Measurements from ENCODE around the gene ENKUR. TPM values are rescaled to one million over a fixed set of nuclear protein-coding genes. Genes with fewer than 3 reads are reported as not detected.

The ENKUR gene
- total RNA-seq, 6 experiments from 2014 or later, result 0.14 to 0.33 (median 0.23) TPM; not detected in 1

DNA sequence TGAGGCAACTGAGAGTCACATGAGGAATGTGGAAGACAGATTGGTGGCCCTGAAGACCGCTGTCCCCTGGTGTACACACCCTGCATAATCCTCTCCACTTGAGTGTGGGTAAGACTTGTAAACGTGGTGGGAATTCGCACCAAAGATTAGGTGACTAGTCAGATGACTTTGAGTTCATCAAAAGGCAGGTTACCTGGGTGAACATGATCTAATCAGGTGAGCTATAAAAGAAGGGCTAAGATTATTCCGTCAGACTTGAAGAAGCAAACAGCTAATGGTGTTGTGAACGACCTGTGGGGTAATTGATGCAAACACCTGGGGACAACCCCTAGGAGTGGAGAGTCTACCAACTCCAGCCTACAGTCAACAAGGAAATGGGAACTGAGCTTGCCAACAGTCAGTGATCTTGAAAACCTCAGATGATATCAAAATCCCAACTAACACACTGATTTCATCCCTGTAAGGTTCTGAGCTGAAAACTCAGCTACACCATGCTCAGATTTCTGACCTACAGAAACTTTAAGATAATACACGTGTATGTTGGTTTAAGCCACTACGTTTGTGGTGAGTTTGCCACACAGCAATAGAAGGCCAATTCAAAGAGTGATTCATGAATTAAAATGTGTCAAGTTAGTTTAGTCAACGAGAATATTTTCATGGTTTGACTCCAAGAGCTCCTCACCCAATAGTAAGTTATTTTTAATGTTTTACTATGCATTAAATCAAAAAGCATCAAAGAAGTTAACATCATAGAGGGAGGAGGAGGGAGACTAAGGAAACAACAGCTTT lies 80.3 kb downstream of the ENKUR start:
- no peak overlapping the region for H3K27ac Mint-ChIP-seq

More for the DNA sequence above, 80.3 kb downstream of the ENKUR start:
- no peak for DNase-seq
- H3K4me3 Mint-ChIP-seq, result no peak overlapping the region
- H3K27me3 Mint-ChIP-seq (ENCODE audit: insufficient read depth), result no peaks in the 10 kb centered on the region
- H3K4me1 Mint-ChIP-seq (ENCODE audit: low read depth), result no peaks in the 10 kb centered on the region; the same call in 1 of the 2 replicates
- no peaks in the 10 kb centered on the region for H3K9me3 Mint-ChIP-seq
- TF ChIP-seq, protein P1, sequence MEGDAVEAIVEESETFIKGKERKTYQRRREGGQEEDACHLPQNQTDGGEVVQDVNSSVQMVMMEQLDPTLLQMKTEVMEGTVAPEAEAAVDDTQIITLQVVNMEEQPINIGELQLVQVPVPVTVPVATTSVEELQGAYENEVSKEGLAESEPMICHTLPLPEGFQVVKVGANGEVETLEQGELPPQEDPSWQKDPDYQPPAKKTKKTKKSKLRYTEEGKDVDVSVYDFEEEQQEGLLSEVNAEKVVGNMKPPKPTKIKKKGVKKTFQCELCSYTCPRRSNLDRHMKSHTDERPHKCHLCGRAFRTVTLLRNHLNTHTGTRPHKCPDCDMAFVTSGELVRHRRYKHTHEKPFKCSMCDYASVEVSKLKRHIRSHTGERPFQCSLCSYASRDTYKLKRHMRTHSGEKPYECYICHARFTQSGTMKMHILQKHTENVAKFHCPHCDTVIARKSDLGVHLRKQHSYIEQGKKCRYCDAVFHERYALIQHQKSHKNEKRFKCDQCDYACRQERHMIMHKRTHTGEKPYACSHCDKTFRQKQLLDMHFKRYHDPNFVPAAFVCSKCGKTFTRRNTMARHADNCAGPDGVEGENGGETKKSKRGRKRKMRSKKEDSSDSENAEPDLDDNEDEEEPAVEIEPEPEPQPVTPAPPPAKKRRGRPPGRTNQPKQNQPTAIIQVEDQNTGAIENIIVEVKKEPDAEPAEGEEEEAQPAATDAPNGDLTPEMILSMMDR (IDR thresholded peaks at IDR 0.05), result no peak
- peaks cover 20% of the 10 kb centered on the region for H3K36me3 Mint-ChIP-seq (ENCODE audit: low read depth)

Other genes with a start within 250 kb of the ENKUR start
- 10 to 100 TPM; 16.2 to 32.6 (median 29.0) TPM for gene PRTFDC1, start 63.6 kb downstream of the ENKUR start, total RNA-seq (2021; fragmentation: NEBNext Ultra II Directional; extraction: Animal tissue kit (Norgen Biotek cat#: 25700))
- 1 to 10 TPM; 2.8 to 4.4 (median 3.6) TPM for gene THNSL1, start 454 bp upstream of the ENKUR start, total RNA-seq (2021; fragmentation: NEBNext Ultra II Directional; extraction: Animal tissue kit (Norgen Biotek cat#: 25700))
- not detected for gene GPR158, start 158.8 kb upstream of the ENKUR start, total RNA-seq (2021; fragmentation: NEBNext Ultra II Directional; extraction: Animal tissue kit (Norgen Biotek cat#: 25700))